ENCODE measurements around the gene LRTM2.
"Not testable (repeated sequence)": the region's sequence is repeated elsewhere in the genome, so short reads cannot be mapped to it uniquely, and the experiment has no call there.

Gene LRTM2

GRCh38 chr12:1812650-1813302 lies 7.6 kb upstream of the LRTM2 start:
- no peak for DNase-seq

- no peak for DNase-seq
Measured at GRCh38 chr12:1814266-1814665, 6.1 kb upstream of the LRTM2 start.

GRCh38 chr12:1815108-1815507 lies 5.3 kb upstream of the LRTM2 start:
- DNase-seq: no peak

- no peak for DNase-seq
Measured at GRCh38 chr12:1815814-1816729, 4.3 kb upstream of the LRTM2 start.

GRCh38 chr12:1816730-1817348 lies 3.5 kb upstream of the LRTM2 start:
- DNase-seq: no peak

- not testable (repeated sequence) for DNase-seq
Measured at GRCh38 chr12:1817928-1818327, 2.4 kb upstream of the LRTM2 start.

- no peak for DNase-seq
Measured at GRCh38 chr12:1819050-1819449, 1.3 kb upstream of the LRTM2 start.

- no peak for DNase-seq
Measured at GRCh38 chr12:1819571-1819970, 794 bp upstream of the LRTM2 start.

GRCh38 chr12:1820896-1821291 lies 529 bp downstream of the LRTM2 start:
- no peak for DNase-seq

GRCh38 chr12:1821805-1822204 lies 1.4 kb downstream of the LRTM2 start:
- DNase-seq: no peak

- no peak for DNase-seq
Measured at GRCh38 chr12:1822699-1823098, 2.3 kb downstream of the LRTM2 start.

GRCh38 chr12:1823237-1823636 lies 2.9 kb downstream of the LRTM2 start:
- no peak for DNase-seq

GRCh38 chr12:1825382-1826102 lies 5.2 kb downstream of the LRTM2 start:
- DNase-seq: no peak

GRCh38 chr12:1826401-1826800 lies 6.0 kb downstream of the LRTM2 start:
- DNase-seq: no peak

GRCh38 chr12:1826867-1827705 lies 6.7 kb downstream of the LRTM2 start:
- no peak for DNase-seq

- DNase-seq: no peak
Measured at GRCh38 chr12:1827826-1828805, 7.8 kb downstream of the LRTM2 start.

GRCh38 chr12:1828856-1829255 lies 8.5 kb downstream of the LRTM2 start:
- no peak for DNase-seq

GRCh38 chr12:1829306-1829900 lies 9.0 kb downstream of the LRTM2 start:
- no peak for DNase-seq

- no peak for DNase-seq
Measured at GRCh38 chr12:1830401-1830845, 10.1 kb downstream of the LRTM2 start.
